CD4-positive, alpha-beta T cell treated with Interleukin-6 at 100 ng/mL for 8 hours (primary cell): ENCODE results near the gene KANSL3.
"Not testable (repeated sequence)": the region's sequence is repeated elsewhere in the genome, so short reads cannot be mapped to it uniquely, and the experiment has no call there.

ENCODE experiments used
- DNase-seq: peaks from one replicate; pipeline ENCODE4 v3.0.0-alpha.2; 2020; ENCODE audit warnings: mixed read lengths, low spot score

Gene KANSL3

DNA sequence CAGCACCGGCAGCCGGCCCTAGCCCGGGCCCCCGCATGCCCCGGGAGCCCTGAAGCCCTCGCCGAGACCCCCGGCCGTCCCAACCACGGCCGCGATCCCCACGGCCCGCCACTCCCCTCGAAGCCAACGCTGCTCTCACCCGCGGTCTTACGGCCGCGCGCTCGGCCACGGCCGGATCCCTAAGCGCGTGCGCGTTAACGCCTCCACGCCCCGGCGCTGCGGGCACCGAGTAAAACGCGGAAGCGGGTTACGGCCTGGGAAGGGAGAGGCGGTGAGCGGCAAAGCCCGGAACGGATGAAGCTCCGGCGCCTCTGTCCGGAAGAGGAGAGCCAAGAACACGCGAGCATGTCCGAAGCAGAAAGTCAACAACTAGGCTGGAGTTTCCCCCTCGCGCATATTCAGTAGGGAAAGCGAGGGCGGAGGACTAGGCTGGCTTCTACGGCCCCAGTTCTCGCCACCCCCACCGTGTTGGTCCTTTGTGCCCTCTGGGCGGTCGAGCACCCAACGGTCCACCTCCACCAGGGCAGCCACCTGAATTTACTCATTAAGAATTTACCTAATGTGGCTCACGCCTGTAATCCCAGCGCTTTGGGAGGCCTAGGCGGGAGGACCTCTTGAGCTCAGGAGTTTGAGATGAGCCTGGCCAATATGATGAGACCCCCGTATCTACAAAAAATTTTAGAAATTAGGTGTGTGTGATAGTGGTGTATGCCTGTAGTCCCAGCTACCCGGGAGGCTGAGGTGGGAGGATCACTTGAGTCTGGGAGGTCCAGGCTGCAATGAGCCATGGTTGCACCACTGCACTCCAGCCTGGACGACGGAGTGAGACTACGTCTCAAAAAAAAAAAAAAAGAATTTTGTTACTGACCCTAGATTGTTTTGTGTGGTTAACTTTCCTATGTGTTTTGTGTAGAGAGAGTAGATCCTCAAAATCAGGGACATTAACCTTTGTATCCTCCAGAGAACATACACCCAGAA lies at the start of gene KANSL3:
Gene KANSL3, minus strand, starts transcription at position 169 of the 978 bp plus-strand sequence. CDS start 1,177 bp downstream, outside the sequence.
- DNase-seq = peak; percentile 80

- DNase-seq = no peak
These were observed 49.2 kb upstream of the KANSL3 start for GRCh38 chr2:96687266-96687665.

- no peak for DNase-seq
These were observed 47.7 kb upstream of the KANSL3 start for GRCh38 chr2:96685577-96686459.

GRCh38 chr2:96684883-96685576 lies 46.9 kb upstream of the KANSL3 start:
- DNase-seq = no peak

GRCh38 chr2:96683972-96684820 lies 46.1 kb upstream of the KANSL3 start:
- no peak for DNase-seq

GRCh38 chr2:96683307-96683706 lies 45.2 kb upstream of the KANSL3 start:
- no peak for DNase-seq

GRCh38 chr2:96681540-96681939 lies 43.4 kb upstream of the KANSL3 start:
- DNase-seq = no peak

DNA sequence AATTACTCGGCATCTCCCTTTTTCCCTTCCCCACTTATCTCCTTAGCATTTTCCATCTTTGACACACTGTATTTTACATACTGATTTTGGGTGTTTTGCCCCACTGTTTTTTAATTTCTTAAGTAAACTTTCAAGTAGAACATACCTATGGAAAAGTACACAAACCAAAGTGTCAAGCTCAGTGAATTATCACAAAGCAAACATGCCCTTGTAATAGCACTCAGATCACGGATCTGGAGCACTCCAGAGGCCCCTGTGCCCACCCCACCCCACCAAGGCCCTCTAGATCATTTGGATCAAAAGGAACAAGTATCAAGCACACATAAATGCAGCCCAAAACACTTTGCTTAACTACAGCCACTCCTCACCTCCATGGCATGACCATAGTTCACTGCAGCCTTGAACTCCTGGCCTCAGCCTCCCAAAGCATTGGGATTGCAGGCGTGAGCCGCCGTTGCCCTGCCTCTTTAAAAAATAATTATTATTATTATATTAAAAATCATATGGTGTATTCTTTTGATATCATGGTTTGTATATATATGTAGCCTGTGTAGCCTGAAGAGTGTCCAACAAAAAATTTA lies 42.5 kb upstream of the KANSL3 start:
- no peak for DNase-seq

DNA sequence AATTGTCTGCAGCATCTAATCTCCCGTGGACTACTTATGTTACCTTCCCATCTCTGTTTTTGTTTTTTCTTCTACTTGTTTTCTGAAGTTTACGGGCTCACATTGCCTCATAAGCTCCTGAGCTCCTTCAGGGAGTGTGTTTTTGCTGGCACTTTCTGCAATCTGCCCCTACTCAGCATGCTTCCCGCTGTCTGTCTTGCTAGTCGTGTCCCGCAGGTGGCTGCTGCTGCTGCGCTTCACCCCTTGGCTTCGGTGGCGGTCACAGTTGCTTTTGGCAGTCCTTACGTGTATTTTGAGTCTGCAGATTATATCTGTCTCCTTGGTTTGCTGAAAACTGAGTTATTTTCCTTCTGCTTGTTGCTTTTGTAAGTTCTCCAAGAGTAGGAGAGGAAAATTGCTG lies 41.7 kb upstream of the KANSL3 start:
- DNase-seq = no peak

DNA sequence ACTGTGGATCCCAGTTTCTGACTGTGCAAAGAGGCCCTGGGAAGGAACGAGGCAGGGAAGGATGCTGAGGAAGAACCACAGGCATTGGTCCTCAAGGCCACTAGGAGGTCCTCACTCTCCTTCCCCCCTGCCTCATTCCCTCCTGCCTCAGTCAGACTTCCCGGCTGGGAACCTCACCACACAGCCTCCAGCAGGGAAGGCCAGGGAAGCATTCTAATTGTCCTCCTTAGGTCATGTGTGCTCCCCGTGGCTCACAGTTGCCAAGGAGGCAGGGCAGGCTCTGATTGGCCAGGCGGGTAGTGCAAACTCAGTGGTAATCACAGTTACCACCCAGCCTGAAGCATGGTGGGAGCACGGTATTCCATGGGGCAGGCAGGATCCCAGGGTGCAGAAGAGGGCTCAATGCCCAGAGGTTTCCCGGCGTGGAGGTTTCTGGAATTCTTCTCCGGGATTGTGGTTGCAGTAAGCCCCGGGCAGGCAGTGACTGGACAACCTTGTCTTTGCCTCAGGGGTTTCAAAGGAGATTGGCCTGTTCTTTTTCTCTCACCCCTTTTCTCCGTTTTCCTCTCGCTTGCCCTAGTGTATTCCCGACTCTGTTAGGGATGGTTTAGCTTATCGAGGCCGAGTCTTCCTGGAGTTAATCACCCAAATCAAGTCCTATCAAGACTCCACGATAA lies 31.6 kb upstream of the KANSL3 start:
- DNase-seq = no peak

DNA sequence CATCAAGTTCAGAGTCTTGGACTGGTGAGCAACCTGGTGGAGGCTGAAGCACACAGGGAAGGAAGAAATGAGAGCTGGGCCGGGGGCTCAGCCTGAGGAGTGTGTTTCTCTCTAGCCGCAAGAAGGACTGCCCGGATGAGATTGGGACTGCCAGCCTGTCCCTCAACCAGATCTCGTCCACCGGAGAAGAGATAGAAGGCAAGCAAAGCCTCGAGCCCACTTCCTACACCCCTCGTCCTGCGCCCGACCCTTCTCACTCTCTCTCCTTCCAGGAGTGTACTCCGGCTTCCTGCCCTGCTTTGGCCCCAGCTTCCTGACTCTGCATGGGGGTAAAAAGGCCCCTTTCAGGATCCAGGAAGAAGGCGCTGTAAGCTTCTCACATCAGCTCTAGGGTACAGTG lies 30.7 kb upstream of the KANSL3 start:
- DNase-seq = no peak

- DNase-seq = not testable (repeated sequence)
These were observed 27.6 kb upstream of the KANSL3 start for GRCh38 chr2:96665717-96666116.

DNA sequence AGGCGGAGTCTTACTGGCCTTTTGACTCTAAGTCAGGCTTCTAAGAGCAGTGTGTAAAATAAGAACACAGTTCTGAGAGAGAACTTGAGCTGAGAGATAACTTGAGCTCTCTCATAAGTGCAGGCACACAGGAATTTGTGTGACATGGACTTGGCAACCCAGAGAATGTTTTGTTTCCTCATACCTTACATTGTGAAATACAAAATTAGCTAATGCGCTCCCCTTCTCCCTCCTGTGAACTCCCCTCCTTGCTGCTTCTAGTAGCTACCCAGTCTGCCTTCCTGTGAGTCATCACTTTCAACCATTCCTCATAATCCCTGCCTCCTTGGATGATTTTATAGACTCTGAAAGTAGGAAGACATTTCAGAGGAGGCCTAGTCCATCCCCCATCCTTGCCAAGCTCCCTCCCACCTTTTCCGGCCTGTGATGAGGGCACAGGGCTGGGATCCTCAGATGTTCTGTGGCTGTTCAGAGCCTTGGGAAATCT lies 27.0 kb upstream of the KANSL3 start:
- DNase-seq = no peak

GRCh38 chr2:96664366-96664925 lies 26.3 kb upstream of the KANSL3 start:
- DNase-seq = no peak

DNA sequence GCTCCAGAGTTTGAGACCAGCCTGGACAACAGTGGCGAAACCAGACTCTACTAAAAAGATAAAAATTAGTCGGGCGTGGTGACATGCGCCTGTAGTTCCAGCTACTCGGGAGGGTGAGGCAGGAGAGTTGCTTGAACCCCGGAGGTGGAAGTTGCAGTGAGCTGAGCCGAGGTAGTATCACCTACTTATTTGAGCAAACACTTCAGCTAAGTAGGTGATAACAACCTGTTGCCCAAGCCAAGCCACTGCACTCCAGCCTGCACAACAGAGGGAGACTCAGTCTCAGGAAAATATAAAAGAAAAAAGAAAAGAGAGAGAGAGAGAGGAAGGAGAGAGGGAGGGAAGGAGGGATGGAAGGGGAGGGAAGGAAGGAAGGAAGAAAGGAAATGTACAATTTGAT lies 25.7 kb upstream of the KANSL3 start:
- no peak for DNase-seq

DNA sequence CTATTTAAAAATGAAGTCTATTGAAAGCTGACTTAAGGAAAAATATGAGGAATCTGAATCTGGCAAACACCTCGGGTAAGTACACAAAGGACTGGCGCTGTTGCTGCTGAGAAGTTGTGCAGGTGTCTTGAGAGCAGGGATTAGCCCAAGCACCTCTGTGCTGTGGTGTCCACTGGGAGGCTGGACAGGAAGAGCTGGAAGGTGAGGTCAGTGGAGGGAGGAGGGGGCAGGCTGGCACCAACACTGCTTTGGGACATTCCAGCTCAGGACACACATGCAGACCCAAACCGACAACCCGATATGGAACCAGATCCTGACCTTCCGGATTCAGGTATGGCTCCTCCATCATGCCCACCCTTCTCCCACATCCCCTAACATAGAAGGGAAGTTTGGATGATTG lies 25.1 kb upstream of the KANSL3 start:
- no peak for DNase-seq

- DNase-seq = no peak
These were observed 24.2 kb upstream of the KANSL3 start for GRCh38 chr2:96662360-96662759.

GRCh38 chr2:96661324-96661723 lies 23.2 kb upstream of the KANSL3 start:
- no peak for DNase-seq

GRCh38 chr2:96656540-96656939 lies 18.4 kb upstream of the KANSL3 start:
- DNase-seq = no peak

DNA sequence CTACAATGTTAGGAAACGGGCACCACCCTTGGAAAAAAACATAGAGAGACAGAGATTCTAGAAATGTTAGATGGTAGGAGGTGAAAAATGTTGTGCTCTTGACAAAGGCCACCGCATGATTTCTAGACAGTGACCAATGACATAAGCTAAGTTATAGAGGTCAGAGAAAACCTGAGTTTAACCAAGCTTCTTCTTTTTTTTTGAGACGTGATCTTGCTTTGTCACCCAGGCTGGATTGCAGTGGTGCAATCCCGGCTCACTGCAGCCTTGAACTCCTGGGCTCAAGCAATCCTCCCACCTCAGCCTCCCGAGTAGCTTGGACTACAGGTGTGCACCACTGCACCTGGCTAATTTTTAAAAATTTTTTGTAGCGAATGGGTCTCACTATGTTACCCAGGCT lies 17.4 kb upstream of the KANSL3 start:
- DNase-seq = no peak
